GM12875 (cell line): ENCODE measurements around the gene NR3C2.
A peak's percentile ranks its signal among the peaks of the same experiment; 100 is the strongest.

Experiments
- H3K4me3 ChIP-seq: one replicate; pipeline ENCODE4 v1.5.1; 2011; ENCODE audit warnings: low read depth, low read length, control low read depth
- CTCF ChIP-seq: IDR thresholded peaks from 2 replicates; pipeline ENCODE4 v1.5.1; 2011; ENCODE audit warnings: low read depth, mild to moderate bottlenecking, control low read depth, inconsistent platforms, low read length, moderate library complexity, borderline replicate concordance; ENCODE audit not compliant: insufficient read depth

NR3C2 gene

GRCh38 chr4:148056879-148057278, 385.3 kb downstream of the NR3C2 start:
- TF ChIP-seq CTCF: peak; percentile 76
- no peak overlapping the region for H3K4me3 ChIP-seq

GRCh38 chr4:148055844-148056243, 386.4 kb downstream of the NR3C2 start:
- TF ChIP-seq CTCF: no peak
- no peak overlapping the region for H3K4me3 ChIP-seq

GRCh38 chr4:148054275-148054674, 387.9 kb downstream of the NR3C2 start:
- no peak for TF ChIP-seq CTCF
- no peak overlapping the region for H3K4me3 ChIP-seq

GRCh38 chr4:148053298-148054003, 388.8 kb downstream of the NR3C2 start:
- no peak for TF ChIP-seq CTCF
- no peak overlapping the region for H3K4me3 ChIP-seq

GRCh38 chr4:148052448-148052847, 389.8 kb downstream of the NR3C2 start:
- no peak overlapping the region for H3K4me3 ChIP-seq
- no peak for TF ChIP-seq CTCF

GRCh38 chr4:148051403-148051802, 390.8 kb downstream of the NR3C2 start:
- no peak overlapping the region for H3K4me3 ChIP-seq
- no peak for TF ChIP-seq CTCF

- TF ChIP-seq CTCF: no peak
- H3K4me3 ChIP-seq: no peak overlapping the region
These were observed 393.6 kb downstream of the NR3C2 start for GRCh38 chr4:148048598-148048997.
